GM21619 (cell line): Measurements from ENCODE around the gene TMEM18.

Source experiments
- ATAC-seq: cut with Tn5 transposase; IDR thresholded peaks from one replicate; pipeline ENCODE4 v1.9.1; 2021; ENCODE audit not compliant: unreplicated experiment

TMEM18 gene

DNA sequence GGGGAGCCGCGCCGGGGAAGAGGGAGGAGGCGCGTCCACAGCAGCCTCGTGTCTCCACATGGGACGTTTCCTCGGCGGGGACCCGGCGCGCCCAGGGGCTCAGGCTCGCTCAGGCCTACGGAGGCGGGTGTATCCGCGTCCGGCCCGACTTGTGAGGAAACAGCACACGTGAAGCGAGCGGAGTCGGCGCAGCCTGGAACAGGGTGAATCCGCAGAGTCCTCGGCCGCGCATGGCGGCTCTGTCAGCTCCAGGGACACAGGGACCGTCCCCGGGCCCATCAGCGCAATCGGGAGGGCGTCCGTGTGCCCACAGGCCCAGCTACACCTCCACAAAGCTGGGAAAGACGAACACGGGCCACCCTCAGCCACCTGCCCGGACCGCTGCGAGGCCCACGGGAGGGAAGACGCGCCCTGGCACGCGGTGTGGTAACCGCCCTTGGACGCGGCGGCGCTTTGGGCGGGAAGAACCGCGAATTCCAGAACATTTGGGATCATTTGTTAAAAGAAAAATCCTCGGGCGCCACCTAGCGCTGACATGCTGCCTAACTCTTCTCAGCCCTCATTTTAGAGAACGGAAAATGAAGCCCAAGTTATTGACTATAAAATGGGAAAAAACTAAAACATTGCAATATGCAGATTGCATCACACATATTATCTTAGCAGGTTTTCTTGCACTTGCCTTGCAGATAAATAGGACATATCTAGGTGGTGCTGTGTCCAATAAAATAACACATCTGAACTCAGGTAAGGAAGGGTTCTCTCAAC, 40.4 kb downstream of the TMEM18 start:
- peak; percentile 64 for ATAC-seq

GRCh38 chr2:635687-636621, 41.3 kb downstream of the TMEM18 start:
- ATAC-seq, result no peak

DNA sequence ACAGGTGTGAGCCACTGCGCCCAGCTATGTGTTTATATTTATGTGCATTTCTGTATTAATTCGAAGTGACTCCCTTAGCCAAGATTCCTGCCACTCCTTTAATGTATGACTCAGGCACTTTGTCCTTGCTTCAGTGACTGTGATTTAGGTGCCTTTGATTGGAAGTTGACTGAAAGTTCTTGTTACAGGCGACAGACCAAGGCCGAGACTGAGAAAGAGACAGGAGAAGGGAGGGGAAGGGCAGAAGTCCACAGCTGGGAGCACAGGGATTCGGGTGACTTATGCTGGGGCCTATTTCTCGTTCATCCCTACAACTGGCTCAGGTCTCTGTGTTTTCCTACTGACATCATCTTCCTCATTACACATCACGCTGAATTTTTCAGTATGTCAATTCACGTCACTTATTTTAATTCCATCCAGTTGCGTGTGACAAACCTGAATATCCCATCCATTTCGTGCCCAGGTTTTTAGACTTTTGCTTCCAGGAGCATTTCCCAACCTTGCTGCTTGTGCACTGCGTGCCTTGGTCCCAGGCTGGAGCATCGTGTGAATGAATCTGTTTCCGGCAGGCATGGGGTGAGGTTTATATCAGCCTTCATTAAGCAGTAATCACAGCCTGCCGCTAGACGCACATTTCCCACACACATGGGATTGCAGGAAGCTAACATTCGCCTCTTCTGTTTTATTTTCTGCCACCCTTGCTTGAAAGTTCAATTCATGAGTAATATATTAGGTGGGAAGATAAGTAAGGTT, 42.4 kb downstream of the TMEM18 start:
- no peak for ATAC-seq

DNA sequence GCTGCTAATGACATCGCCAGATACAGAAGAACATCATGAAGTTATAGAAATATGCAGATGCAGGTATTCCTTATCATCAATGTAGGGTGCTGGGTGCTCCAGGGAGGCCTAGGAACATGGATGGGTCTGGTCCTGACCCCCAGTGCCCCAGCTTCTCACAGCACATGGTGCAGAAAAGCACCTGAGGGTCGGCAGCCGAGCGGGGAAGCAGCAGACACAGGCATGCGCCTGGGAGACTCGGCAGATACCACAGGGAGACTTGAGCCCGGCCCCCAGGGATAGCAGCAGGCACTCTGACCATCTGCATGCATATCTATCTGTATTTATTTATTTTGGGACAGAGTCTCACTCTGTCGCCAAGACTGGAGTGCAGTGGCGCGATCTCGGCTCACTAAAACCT, 43.2 kb downstream of the TMEM18 start:
- no peak for ATAC-seq

DNA sequence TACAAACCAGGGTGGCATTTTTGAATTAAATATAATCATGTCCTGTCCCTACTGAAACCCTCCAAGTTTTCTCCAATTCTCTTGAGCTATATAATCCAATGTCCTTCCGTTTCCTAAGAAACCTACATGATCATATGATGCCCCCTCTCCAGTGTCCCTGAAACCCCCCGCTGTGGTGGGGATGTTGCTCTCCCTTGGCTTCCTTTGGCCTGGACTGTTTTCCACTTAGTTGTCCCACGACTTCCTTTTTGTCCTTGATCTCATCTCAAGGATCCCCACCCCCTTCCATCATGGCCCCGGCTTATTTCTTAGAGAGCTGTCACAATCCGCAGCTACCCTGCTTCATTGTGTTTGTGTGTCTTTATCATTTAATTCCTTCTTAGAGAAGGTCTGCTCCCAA, 43.8 kb downstream of the TMEM18 start:
- ATAC-seq, result no peak

DNA sequence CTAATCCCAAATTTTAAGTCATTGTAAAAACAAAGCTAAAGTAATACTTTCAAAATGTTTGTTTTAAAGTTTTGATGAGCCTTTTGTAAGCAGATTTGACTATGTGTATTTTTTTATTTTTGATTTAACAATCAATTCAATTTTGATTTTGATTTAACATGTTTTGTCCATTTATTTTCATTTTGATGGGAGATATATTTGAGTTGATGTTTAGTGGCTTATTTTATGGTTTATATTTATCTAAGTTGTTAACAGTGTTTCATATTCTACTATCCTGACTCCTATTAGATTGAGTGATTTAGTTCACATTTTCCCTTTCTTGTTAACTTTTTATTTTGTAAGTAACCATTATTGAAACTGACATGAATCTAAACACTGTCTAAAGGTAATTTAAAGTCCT, 44.7 kb downstream of the TMEM18 start:
- no peak for ATAC-seq

DNA sequence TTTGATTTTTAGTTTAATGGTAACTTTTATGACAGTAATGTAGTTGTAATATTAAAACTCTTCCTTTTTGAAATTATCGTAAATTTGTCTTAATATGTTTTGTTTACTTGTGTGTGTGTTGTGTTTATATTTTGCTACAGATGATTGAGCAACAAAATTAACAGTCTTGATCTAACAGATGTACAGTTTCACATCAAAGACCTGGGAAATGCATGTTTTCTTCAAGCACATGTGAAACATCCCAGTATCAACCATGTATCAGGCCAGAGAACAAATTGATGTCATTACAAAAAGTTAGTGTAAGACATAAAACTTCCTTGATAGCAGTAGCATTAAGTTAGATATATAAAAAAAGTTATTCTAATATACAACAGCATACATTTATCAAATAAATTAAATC, 45.5 kb downstream of the TMEM18 start:
- ATAC-seq, result no peak

GRCh38 chr2:630451-631320, 46.5 kb downstream of the TMEM18 start:
- ATAC-seq, result no peak

DNA sequence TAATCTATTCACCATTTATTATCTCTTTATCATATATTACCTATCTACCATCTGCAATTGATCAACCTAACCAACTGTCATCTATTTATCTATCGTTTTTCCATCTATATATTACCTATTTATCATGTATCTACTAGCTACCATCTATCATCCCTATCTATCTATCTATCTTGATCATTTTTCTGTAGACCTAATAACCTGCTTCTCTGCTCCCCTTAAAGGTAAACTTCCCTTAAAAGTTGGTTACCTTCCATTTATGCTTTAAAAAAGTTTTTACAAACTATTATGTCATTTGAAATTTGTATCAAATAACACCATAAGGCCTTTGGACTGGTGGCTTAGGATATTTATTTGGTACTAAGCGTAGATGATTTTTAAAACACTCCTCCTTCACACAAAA, 47.2 kb downstream of the TMEM18 start:
- no peak for ATAC-seq

- ATAC-seq, result no peak
Observed at GRCh38 chr2:628651-629050, 48.6 kb downstream of the TMEM18 start.

DNA sequence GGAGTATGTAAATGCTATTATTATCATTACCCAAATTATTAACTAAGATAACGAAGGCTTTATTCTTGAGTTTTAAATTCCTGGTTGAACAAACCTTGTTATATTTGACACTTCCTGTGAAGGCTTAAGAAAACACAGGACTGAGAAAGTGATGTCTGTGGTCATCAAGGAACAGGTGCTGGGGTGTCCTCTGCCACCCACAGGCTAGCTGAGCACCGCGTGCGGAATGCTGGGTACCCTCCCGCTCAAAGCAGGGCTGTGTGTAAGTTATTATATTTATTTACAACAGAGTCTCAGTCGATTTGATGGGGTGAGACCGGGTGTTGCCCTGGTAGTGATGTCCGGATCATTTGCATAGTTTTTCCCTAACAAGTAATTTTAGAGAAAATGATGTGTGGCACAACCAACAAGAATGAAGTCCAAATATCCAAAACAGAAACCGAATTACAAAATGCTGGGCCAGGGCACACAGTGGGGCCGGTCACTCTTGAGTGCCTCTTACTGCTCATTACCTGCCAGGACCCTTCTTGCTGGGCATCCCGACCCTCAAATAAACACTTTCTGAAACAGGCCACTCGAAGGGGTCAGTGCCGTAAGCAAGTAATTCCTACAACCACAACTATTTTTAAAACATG, 49.2 kb downstream of the TMEM18 start:
- ATAC-seq, result no peak

- ATAC-seq, result no peak
Observed at GRCh38 chr2:627340-627709, 49.9 kb downstream of the TMEM18 start.

- ATAC-seq, result no peak
Observed at GRCh38 chr2:626491-627339, 50.5 kb downstream of the TMEM18 start.

GRCh38 chr2:625415-626333, 51.5 kb downstream of the TMEM18 start:
- no peak for ATAC-seq

GRCh38 chr2:624551-625347, 52.5 kb downstream of the TMEM18 start:
- ATAC-seq, result no peak

DNA sequence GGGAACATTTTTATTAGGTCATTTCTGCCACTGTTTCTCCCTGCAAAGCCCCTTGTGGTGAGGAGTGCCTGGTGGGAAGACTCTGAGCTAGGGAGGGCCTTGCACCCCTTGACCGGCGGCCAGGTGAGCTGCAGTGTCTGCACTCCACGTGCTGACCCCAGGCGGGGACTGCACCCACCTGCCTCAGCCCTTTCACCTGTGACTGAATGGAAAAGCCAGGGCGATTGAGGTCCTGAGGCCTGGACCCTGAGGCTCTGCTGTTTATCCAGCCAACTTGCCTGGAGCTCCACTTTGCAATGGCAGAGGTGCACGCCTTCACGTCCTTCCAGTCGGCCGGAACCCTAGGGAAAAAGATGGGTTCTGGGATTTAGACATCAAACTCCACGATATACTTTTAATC, 53.1 kb downstream of the TMEM18 start:
- no peak for ATAC-seq
